NCI-H1930 (cell line): ENCODE data around the gene SF3A2.
"Not testable (repeated sequence)": the region's sequence is repeated elsewhere in the genome, so short reads cannot be mapped to it uniquely, and the experiment has no call there.

Experiments
- DNase-seq, 2 experiments: peaks; one replicate each; lab custom pipeline; 2025; lab: John Stamatoyannopoulos, UW

SF3A2 gene

GRCh38 chr19:2236314-2237050 lies at the start of gene SF3A2, which contains the start of gene PLEKHJ1:
SF3A2 (plus strand) TSS chr19:2236824; CDS start chr19:2243419, 6,595 bp downstream.
PLEKHJ1 (minus strand) TSS chr19:2236329; CDS start chr19:2236248, 81 bp downstream.
- peak; percentile 92 for DNase-seq

DNA sequence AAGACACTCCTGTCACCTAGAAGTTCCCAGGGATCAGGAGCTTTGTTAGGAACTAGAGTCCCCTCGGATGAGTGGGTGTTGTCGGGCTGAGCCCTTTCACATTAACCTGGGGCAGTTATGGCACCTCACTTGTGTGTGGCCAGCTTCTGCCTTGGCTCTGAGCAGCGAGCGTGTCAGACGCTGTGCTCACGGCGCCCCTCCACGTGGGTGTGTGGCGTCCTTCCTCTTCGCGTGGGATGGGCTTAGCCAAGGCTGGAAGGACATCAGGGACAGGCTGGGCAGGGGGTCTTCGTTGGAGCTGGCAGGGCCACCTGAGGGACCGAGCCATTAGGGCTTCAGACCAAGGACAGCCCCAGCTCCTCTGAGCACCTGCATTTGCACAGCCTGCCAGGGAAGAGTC lies 49.5 kb upstream of the SF3A2 start:
- DNase-seq: no peak

DNA sequence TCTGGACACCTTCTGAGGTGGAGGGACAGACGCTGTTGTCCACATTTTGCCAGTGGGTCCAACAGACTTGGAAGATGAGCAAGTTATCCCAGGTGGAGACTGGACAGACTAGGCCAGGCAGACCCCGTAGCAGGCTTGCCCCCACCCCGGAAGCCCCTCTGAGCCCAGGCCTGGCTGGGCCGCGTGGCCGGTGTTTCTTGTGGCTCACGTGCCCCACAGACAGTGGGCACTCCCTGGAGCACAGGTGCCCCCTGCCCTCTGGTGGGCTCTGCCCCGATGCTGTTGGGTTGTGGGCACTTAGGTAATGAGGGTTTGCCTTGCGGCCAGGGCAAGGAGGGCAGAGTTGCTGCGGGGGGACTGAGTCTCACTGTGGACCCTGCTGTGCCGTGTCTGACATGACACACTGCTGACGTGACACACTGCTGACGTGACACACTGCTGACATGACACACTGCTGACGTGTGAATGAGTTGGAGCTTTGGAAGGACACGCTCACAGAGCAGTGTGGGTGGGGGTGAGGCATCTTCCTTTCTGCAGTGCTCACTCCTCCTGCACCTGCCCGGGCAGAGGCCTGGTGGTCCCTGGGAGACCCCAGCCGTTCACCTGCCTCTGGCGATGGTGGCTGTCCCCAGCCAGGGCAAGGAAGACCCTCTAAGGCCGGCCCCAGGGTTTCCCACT lies 47.8 kb upstream of the SF3A2 start:
- no peak for DNase-seq

DNA sequence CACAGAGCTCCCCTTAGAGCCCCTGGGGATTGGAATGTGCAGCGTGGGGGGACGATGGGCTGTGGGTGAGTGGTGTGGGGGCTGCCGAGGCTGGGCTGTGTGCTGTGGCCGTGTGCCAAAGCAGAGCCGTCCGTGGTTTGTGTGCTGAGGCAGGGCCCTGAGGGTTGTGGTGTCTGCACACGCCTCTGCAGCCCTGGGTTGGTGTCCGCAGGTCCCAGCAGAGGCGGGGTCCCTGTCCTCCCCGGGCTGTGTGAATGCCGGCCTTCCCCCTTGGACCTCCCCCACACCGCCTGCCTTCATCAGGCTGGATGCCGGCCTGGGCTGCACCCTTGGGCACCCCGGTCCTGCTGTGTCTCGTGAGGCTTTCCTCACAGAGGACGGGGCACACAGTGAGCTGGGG lies 46.7 kb upstream of the SF3A2 start:
- no peak for DNase-seq

GRCh38 chr19:2190848-2191455 lies 45.7 kb upstream of the SF3A2 start:
- DNase-seq: no peak

DNA sequence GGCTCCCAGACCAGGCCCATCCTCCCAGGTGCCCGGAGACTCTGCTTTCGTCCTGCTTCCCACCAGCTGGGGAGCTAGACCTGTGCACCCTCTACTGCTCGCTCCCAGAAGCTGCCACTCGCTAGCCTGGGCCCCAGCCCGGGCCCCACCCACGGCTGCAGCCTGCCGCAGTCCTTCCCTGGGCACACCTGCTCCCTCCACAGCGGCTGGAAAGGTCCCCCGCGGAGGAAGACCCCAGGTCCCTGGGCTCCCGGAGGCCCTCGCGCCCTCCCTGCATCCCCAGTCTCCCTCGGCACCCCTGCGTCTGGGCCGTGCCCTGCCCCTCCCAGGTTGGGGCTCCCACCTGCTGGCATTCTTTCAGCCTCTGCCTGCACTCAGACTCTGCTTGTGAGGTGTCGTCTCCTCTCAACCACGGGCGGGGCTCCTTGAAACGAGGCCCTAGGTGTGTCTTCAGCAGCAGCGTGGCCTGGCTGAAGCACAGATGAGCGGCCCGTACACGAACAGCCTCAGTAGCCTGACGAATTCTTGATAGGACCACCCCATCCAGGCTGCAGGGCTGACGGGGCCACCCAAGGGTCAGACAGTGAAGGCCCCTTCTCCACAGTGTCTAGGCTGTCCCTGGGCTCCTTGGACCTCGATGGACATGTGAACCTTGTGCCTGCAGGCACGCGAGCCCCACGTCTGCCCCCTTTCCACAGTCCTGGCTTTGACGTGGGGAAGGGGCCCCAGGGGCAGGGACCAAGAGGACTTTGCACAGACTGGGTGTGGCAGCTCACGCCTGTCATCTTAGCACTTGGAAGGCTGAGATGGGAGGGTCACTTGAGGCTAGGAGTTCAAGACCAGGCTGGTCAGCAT lies 44.9 kb upstream of the SF3A2 start:
- no peak for DNase-seq

DNA sequence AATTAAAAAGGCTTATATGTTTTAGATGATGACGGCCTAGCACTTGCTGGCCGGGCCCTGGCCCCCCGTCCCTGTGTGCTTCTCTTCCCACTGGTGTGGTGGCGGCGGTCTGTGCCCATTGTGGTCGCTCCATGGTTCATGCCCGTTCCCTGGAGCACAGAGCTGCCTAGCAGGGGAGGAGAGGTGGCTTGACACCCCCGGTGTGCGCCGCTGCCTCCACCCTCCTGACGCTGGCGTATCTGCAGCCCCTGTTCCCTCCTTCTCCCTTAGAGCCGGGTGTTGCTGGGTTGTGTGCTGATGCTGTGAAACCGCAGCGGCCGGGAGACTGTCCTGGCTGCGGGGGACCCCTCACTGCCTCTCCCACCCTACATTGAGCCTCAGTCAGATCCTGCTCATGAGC lies 43.8 kb upstream of the SF3A2 start:
- DNase-seq: no peak

- DNase-seq: no peak
Observed at GRCh38 chr19:2193807-2194206, 42.8 kb upstream of the SF3A2 start.

GRCh38 chr19:2194513-2195078 lies 42.0 kb upstream of the SF3A2 start:
- no peak for DNase-seq

DNA sequence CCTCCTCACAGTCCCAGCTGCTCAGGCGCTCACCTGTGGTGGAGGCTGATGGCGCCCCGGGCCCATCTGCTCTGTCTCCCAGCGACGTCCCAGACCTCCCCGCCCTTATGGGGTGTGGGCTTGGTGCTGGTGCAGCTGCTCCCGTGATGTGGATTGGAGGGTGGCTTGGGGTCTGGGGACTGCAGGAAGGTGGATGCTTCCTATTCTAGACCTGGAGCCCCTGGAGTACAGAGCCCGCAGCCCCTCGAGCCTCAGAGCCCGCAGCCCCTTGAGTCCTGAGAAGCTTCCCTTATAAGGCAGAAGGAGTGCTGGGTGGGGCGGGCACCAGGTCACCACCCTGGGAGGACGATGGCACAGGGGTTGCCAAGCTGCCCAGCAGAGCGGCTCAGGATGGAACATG lies 41.3 kb upstream of the SF3A2 start:
- no peak for DNase-seq

GRCh38 chr19:2195914-2196313 lies 40.7 kb upstream of the SF3A2 start:
- DNase-seq: no peak

- DNase-seq: no peak
Observed at GRCh38 chr19:2197270-2197669, 39.4 kb upstream of the SF3A2 start.

DNA sequence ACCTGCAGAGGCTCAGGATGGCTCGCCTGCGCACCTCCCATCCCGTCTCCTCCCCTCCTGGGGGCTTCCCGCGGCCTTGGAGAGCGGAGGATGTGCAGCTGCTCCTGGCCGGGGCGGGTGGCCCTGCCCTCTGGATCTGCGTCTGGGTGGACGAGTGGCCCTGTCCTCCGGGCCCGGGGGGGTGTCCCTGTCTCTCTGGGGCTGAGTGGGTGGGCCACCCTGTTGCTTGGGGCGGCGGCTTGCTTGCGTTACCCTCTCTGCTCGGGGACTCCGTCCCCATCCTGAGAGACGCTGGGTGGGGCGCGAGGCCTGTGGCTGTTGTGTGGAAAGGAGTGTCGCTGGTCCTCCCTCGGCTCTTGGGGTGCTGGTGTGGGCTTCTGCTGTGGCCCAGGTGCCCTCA lies 38.3 kb upstream of the SF3A2 start:
- no peak for DNase-seq

GRCh38 chr19:2199215-2199614 lies 37.4 kb upstream of the SF3A2 start:
- no peak for DNase-seq

- DNase-seq: no peak
Observed at GRCh38 chr19:2199861-2200623, 36.6 kb upstream of the SF3A2 start.

DNA sequence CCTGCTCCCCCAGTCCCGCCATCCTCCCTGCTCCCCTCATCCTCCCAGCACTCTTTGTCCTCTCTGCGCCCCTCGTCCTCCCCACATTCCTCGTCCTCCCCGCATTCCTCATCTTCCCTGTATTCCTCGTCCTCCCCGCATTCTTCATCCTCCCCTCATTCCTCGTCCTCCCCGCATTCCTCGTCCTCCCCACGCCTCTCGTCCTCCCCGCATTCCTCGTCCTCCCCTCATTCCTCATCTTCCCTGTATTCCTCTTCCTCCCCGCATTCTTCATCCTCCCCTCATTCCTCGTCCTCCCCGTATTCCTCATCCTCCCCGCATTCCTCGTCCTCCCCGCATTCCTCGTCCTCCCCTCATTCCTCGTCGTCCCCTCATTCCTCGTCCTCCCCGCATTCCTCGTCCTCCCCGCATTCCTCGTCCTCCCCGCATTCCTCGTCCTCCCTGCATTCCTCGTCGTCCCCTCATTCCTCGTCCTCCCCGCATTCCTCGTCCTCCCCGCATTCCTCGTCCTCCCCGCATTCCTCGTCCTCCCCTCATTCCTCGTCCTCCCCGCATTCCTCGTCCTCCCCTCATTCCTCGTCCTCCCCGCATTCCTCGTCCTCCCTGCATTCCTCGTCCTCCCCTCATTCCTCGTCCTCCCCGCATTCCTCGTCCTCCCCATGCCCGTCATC lies 35.9 kb upstream of the SF3A2 start:
- DNase-seq: not testable (repeated sequence)

DNA sequence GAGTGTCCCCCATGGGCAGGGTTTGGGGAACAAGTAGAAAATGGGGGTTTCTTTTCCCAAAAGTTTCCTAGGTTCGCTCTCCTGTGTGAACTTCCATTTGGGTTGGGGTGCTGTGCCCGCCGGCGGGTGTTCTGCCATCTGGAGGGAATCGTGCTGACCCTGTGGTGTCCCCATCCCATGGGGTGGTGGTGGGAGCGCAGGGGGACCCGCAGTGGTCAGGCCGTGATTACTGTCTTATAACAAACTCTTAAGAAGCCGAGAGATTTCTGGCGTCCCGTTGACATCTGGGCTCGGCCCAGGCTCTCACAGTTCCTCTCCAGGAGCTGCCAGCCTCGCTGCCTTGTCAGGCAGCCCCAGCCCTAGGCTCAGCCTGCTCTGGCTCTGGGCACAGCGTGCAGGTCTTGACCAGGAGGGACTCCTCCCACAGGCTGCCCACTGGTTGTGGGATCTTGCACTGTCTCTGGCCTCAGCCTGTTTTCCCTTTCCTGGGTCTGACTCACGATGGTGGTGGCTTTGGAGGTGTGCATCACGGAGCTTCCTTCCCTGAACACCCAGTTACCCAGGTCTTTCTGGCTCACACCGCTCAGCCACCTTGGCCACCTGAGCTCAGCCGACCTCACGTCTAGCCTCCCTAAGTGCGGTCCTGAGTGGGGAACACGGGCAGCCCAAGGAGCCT lies 35.0 kb upstream of the SF3A2 start:
- no peak for DNase-seq

- DNase-seq: no peak
Observed at GRCh38 chr19:2202366-2202765, 34.3 kb upstream of the SF3A2 start.

DNA sequence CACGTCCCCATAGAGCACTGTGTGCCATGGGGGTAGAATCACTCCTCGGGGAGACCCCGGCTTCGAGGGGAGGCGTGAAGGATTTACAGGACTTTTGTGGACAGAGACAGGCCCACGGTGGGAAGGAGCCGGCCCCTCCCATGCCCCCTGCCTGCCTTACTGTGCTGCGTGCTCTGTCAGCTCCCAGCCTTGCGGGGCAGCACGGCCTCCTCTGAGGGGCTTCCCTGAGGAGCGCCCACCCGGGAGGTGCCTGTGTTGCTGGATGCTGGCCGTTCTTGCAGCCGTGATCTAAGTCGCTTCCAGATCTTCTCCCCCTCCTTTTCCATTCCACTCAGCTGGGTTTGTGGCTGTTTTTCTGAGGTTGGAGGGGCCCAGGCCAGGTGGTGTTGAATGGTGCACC lies 29.6 kb upstream of the SF3A2 start:
- no peak for DNase-seq
